ENCODE data around the gene STARD3. TPM values are rescaled to one million over a fixed set of nuclear protein-coding genes. Genes with fewer than 3 reads are reported as not detected.

The STARD3 gene
- total RNA-seq, 1 donor from 2014 or later, result 58.2 TPM

DNA sequence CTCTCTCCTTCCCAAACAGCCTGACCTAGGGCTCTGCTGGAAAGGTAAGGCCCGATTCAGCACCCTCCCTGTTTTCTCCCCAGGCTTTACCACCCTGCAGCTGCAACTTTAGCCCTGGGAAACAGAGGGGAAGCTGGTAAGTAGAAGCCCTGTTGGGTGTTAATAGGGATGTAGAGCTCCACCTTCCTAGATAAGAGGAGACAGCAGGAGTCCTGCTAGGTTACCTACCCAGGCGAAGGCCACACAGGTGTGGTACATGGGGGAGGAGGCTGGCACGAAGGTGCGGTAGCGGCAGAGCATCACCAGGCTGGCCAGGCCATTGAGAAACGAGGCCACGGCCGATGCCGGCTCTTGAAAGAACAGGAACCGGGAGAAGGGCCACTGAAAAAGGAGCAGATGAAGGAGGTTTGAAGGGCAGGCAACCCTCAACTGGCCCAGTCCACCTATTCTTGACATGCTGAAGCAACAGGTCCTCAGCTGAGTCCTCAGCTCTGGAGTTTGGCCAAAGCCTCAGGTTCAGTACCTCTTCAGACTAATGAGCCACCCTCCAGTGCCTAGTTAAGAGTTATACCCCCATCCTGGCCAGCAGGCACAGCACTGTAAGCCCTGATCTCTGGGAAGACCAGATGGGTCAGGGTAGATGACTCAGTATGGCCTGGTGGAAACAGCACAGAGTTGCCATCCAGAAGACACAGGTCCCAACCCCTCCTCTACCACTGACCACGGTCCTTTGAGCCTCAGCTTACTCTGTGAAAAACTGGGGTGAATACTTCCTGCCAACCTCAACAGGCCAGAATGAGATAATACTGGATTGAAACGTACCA lies 47.6 kb downstream of the STARD3 start:
- no peak for DNase-seq
- CTCF ChIA-PET, result no interaction called here
- Mint-ChIP-seq H3K27me3 (no peaks in the 10 kb centered on the region), H3K4me3 (no peak overlapping the region), H3K27ac (no peak overlapping the region), H3K4me1 (peaks cover 34% of the 10 kb centered on the region), H3K36me3 (ENCODE audit: low read depth) (peaks cover 34% of the 10 kb centered on the region), H3K9me3 (no peaks in the 10 kb centered on the region)
- ATAC-seq (ENCODE audit: low read depth), result no peak
- intact Hi-C loops (cut with micrococcal nuclease), result loop anchor here (5.0 kb wide), 2 partner anchors 178 to 268 kb away; partner anchors contain the start of gene IKZF3
- POLR2A ChIA-PET, result interaction anchor here (0.6 to 1.1 kb wide), 3 partner anchors 15 to 84 kb away, joined by 3 to 8 read pairs (median 5); no protein-coding TSS in a partner anchor
- TF ChIP-seq, protein P1, sequence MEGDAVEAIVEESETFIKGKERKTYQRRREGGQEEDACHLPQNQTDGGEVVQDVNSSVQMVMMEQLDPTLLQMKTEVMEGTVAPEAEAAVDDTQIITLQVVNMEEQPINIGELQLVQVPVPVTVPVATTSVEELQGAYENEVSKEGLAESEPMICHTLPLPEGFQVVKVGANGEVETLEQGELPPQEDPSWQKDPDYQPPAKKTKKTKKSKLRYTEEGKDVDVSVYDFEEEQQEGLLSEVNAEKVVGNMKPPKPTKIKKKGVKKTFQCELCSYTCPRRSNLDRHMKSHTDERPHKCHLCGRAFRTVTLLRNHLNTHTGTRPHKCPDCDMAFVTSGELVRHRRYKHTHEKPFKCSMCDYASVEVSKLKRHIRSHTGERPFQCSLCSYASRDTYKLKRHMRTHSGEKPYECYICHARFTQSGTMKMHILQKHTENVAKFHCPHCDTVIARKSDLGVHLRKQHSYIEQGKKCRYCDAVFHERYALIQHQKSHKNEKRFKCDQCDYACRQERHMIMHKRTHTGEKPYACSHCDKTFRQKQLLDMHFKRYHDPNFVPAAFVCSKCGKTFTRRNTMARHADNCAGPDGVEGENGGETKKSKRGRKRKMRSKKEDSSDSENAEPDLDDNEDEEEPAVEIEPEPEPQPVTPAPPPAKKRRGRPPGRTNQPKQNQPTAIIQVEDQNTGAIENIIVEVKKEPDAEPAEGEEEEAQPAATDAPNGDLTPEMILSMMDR (IDR thresholded peaks at IDR 0.05), result no peak

DNA sequence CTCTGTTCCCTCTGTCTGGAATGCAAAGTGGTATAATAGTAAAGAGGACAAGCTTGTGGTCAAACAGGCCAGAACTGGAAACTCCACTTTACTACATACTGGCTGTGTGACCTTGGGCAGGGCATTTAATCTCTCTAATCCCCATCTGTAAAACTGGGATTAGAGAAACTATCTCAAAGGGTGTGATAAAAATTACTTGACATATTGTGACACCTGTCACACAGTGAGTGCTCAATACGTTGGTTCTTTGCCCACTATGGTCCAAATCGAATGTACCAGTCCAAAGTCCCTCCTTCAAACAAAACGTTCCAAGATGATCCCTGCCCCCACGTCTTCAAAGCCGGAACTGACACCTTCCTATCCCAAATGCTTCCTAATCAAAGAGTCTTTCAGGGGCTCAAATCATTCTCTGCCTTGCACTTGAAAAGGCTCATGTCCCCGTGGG lies 50.2 kb downstream of the STARD3 start:
- Mint-ChIP-seq H3K4me3 (peak overlapping the region; percentile 99), H3K4me1 (peaks cover 18% of the 10 kb centered on the region), H3K27me3 (no peaks in the 10 kb centered on the region), H3K9me3 (no peaks in the 10 kb centered on the region), H3K36me3 (ENCODE audit: low read depth) (peaks cover 28% of the 10 kb centered on the region), H3K27ac (peak overlapping the region; percentile 97)
- intact Hi-C loops (cut with micrococcal nuclease), result loop anchor here (1.0 to 5.0 kb wide), 4 partner anchors 43 to 265 kb away; partner anchors contain the start of genes IKZF3, MIEN1 and STARD3
- DNase-seq (no peak), ATAC-seq (ENCODE audit: low read depth) (no peak)
- CTCF ChIA-PET, result interaction anchor here (0.9 kb wide), 1 partner anchor 15 kb away, joined by 3 read pairs; no protein-coding TSS in a partner anchor
- TF ChIP-seq, protein P1 (IDR thresholded peaks at IDR 0.05), result no peak
- POLR2A ChIA-PET, result interaction anchor here (0.6 to 2.9 kb wide), 10 partner anchors 7 to 240 kb away, joined by 3 to 25 read pairs (median 11); partner anchors contain the start of genes LRRC3C, MIEN1, ORMDL3 and PNMT

DNA sequence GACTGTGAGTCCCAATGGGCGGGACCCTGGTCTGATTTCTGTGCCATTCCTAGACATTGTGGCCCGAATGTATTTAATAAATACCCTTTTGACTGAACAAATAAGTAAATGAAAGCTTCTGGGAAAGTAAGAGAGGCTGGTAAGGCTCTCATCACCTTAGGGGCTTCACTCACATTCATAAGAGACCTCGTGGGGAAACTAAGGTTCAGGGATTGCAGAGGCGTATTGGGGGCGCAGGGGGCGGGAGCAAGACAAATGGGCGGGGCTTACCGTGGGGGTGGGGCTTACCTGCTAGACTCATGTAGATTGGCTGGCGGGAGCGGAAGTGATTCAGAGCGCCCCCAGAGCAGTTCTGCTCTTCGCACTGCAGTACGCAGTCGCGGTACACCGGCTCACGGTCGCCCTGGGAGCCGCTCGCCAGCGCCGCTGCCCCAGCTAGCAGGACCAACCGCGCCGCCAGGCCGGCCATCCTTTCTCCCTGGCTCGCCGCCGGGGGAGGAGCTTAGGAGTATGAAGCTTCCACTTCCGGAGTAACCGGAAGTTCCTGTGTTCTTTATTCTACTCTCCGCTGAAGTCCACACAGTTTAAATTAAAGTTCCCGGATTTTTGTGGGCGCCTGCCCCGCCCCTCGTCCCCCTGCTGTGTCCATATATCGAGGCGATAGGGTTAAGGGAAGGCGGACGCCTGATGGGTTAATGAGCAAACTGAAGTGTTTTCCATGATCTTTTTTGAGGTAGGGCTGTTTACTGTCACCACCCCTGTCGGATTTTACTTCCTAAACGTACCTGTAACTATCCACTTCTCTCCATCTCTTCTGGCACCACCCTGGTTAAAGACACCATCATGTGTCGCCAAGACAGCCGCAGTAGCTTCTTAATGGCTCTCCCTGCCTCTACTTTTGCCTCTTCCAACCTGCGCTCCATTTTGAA lies 50.9 kb downstream of the STARD3 start, which contains the start of gene PGAP3:
PGAP3 (minus strand) TSS at position 512 of the 929 bp plus-strand sequence; CDS start at position 469, 43 bp downstream.
- peaks cover 28% of the 10 kb centered on the region for H3K36me3 Mint-ChIP-seq (ENCODE audit: low read depth)
- TF ChIP-seq, protein P1 (IDR thresholded peaks at IDR 0.05), result no peak
- POLR2A ChIA-PET, result interaction anchor here (0.7 to 2.9 kb wide), 22 partner anchors 8 to 531 kb away, joined by 3 to 25 read pairs (median 6); partner anchors contain the start of genes IKZF3, LRRC3C, MIEN1 and ORMDL3
- CTCF ChIA-PET, result interaction anchor here (0.9 to 2.1 kb wide), 6 partner anchors 13 to 90 kb away, joined by 3 to 6 read pairs (median 4); partner anchors contain the start of genes MIEN1 and PNMT
- H3K27me3 Mint-ChIP-seq, result no peaks in the 10 kb centered on the region
- H3K4me3 Mint-ChIP-seq, result peak within 1 kb of the TSS; percentile 99
- ATAC-seq (ENCODE audit: low read depth) (peak; percentile 95), DNase-seq (peak; percentile 78)
- H3K27ac Mint-ChIP-seq, result peak within 1 kb of the TSS; percentile 97
- peaks cover 18% of the 10 kb centered on the region for H3K4me1 Mint-ChIP-seq
- no peaks in the 10 kb centered on the region for H3K9me3 Mint-ChIP-seq
- intact Hi-C loops (cut with micrococcal nuclease), result loop anchor here (1.0 to 5.0 kb wide), 4 partner anchors 42 to 264 kb away; partner anchors contain the start of genes IKZF3, MIEN1 and STARD3

DNA sequence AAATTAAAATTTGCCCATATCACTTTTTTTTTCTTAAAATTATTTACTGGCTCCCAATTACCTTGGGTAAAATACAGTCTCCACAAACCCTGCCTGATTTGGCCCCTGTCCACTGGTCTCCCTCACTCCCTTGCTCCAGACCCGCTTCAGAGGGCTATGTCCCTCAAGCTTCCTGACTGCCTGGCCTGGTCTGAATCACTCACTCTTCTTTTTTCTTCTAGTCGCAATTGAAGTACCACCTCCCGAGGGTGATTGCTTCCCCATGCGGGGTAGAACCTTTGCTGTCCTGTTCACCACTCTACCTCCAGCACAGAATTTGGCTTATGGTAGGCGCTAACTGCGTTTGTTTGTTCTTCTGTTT lies 51.5 kb downstream of the STARD3 start:
- TF ChIP-seq, protein P1 (IDR thresholded peaks at IDR 0.05), result no peak
- peak overlapping the region; percentile 99 for H3K4me3 Mint-ChIP-seq
- H3K27me3 Mint-ChIP-seq, result no peaks in the 10 kb centered on the region
- intact Hi-C loops (cut with micrococcal nuclease), result loop anchor here (5.0 kb wide), 2 partner anchors 174 to 264 kb away; partner anchors contain the start of gene IKZF3
- ATAC-seq (ENCODE audit: low read depth), result no peak
- H3K27ac Mint-ChIP-seq, result peak overlapping the region; percentile 97
- DNase-seq, result no peak
- peaks cover 18% of the 10 kb centered on the region for H3K4me1 Mint-ChIP-seq
- H3K36me3 Mint-ChIP-seq (ENCODE audit: low read depth), result peaks cover 22% of the 10 kb centered on the region
- POLR2A ChIA-PET, result interaction anchor here (0.7 to 2.9 kb wide), 17 partner anchors 9 to 292 kb away, joined by 3 to 25 read pairs (median 6); partner anchors contain the start of genes IKZF3, MIEN1, PNMT and PSMD3
- CTCF ChIA-PET, result interaction anchor here (1.0 to 2.1 kb wide), 5 partner anchors 13 to 89 kb away, joined by 3 to 6 read pairs (median 4); partner anchors contain the start of genes MIEN1 and PNMT
- H3K9me3 Mint-ChIP-seq, result no peaks in the 10 kb centered on the region

All from activated B cell treated with CpG ODN at 0.5 μM for 24 hours (primary cell).